ENCODE data around the gene ZCCHC4. TPM values are rescaled to one million over a fixed set of nuclear protein-coding genes. Genes with fewer than 3 reads are reported as not detected.

Gene ZCCHC4, protein sequence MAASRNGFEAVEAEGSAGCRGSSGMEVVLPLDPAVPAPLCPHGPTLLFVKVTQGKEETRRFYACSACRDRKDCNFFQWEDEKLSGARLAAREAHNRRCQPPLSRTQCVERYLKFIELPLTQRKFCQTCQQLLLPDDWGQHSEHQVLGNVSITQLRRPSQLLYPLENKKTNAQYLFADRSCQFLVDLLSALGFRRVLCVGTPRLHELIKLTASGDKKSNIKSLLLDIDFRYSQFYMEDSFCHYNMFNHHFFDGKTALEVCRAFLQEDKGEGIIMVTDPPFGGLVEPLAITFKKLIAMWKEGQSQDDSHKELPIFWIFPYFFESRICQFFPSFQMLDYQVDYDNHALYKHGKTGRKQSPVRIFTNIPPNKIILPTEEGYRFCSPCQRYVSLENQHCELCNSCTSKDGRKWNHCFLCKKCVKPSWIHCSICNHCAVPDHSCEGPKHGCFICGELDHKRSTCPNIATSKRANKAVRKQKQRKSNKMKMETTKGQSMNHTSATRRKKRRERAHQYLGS
- 16.9 and 20.0 TPM in 2 replicates for total RNA-seq (2014; rRNA removed; shearing (Covaris generic))

GRCh38 chr4:25312496-25313200 lies at the start of gene ZCCHC4:
Gene ZCCHC4, plus strand, starts transcription at chr4:25312774. Its CDS starts 36 bp downstream, at chr4:25312810.
- DNase-seq (ENCODE audit: low read depth): peak; percentile 87

DNA sequence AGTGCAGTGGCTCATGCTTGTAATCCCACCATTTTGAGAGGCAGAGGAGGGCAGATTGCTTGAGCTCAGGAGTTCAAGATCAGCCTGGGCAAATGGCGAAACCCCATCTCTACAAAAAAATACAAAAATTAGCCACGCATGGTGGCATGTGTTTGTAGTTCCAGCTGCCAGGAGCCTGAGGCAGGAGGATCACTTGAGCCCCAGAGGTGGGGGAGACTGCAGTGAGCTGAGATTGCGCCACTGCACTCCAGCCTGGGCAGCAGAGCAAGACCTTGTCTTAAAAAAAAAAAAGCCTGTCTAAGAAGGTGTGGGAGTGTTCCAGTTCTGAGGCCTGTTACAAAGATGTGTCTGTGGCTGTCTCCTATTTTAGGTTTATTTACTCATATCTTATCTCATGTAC lies 40.7 kb upstream of the ZCCHC4 start:
- no peak for DNase-seq (ENCODE audit: low read depth)

DNA sequence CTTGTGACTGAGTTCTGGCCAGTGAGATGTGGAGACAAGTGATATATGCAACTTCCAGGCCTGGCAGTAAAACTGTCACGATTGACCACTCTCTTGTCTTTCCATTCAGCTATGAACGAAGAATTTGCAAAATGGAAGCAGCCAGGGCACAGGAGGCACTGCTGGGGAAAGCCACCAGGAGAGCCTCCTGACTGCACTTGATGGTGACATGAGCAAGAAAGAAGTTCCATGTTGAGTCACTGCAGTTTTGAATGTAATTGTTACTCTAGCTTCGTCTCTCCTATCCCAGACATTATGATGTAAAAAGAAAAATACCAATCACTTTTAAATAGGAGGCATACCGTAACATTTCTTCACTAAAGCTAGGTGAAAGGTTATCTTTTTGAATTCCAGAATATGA lies 32.4 kb upstream of the ZCCHC4 start:
- DNase-seq (ENCODE audit: low read depth): no peak

DNA sequence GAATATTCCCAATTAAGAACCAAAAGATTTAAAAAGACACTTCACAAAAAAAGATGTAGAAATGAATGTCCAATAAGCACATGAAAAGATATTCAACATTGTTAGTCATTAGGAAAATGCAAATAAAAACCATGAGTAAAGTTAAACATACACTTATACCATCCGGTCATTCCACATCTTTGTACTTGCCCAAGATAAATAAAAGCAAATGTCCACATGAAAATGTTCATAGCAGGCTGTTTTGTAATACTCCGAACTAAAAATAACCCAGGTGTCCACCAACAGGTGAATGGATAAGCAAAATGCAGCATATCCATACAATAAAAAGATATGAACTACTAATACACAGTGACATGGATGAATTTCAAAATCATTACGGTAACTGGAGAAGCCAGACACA lies 28.6 kb upstream of the ZCCHC4 start:
- DNase-seq (ENCODE audit: low read depth): no peak

DNA sequence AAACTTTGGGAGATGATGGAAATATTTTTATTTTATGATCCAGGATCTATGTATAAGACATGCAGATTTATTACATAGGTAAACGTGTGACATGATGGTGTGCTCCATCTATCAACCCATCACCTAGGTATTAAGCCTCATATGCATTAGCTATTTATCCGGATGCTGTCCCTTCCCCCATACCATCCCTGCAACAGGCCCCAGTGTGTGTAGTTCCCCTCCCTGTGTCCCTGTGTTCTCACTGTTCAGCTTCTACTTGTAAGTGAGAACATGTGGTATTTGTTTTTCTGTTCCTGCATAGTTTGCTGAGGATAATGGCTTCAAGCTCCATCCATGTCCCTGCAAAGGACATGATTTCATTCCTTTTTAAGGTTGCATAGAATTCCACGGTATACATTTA lies 28.1 kb upstream of the ZCCHC4 start:
- no peak for DNase-seq (ENCODE audit: low read depth)

GRCh38 chr4:25290490-25291067 lies 22.0 kb upstream of the ZCCHC4 start:
- DNase-seq (ENCODE audit: low read depth): no peak

DNA sequence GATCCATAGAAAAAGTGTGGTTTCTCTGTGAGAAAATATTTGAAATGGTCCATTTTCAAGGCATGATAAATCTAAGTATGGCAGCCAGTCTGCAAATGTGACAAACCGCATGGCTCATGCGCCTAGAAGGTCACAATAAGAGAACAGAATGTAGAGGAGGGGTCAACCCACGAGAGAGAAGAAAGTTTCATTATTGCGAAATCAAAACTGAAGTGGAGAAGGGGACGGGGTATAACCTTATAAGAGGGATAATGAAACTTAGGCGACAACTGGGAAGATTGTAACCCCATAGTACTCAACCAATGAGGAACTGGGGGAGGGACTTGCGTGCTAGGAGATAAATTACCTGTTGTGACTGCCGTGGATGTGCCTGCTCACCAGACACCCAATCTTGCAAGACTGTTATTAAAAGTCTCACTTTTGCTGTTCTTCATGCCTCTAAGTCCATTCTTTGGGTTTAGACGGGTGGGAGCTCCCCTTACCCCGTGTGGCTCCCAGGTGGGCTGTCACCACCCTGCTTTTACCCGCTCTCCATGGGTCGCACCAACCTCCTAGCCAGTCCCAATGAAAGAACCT lies 21.3 kb upstream of the ZCCHC4 start:
- no peak for DNase-seq (ENCODE audit: low read depth)

GRCh38 chr4:25297528-25298242 lies 14.9 kb upstream of the ZCCHC4 start:
- DNase-seq (ENCODE audit: low read depth): no peak

DNA sequence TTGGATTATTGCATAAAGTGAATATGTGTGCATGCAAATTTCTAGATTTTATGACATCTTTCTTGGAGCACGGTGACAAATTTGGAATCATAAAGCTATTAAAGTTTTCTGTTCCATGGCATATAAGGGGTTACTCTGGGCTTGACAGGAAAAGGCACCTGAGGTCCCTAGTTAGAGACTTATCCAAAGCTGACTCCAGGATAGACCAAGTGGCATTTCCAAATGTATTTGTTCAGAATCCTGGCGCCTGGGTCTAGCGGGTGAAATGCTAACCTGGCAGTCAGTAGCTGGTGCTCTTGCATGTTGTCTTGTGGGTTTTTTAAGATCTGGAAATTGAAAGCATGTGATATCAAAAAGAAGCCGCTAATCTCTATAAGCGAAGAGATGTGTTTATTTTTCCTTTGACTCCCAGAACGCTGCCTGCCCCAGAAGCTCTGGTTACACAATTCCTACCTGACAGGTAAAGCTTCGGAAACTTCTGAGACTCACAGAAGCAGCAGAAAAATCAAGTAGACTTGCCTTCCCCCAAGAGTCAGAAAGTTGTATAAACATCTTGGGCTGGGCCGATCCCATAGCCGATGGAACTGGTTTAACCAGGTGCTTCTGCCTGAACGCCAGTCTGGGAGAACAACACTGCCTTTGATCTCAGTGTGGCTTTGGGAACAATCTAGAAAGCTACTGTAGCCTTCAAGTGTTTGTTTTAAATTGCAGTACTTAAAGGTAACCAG lies 12.9 kb upstream of the ZCCHC4 start:
- DNase-seq (ENCODE audit: low read depth): no peak

- no peak for DNase-seq (ENCODE audit: low read depth)
Observed at GRCh38 chr4:25301471-25301870, 11.1 kb upstream of the ZCCHC4 start.

GRCh38 chr4:25302626-25303025 lies 9.9 kb upstream of the ZCCHC4 start:
- DNase-seq (ENCODE audit: low read depth): no peak

- no peak for DNase-seq (ENCODE audit: low read depth)
Observed at GRCh38 chr4:25303578-25303977, 9.0 kb upstream of the ZCCHC4 start.

DNA sequence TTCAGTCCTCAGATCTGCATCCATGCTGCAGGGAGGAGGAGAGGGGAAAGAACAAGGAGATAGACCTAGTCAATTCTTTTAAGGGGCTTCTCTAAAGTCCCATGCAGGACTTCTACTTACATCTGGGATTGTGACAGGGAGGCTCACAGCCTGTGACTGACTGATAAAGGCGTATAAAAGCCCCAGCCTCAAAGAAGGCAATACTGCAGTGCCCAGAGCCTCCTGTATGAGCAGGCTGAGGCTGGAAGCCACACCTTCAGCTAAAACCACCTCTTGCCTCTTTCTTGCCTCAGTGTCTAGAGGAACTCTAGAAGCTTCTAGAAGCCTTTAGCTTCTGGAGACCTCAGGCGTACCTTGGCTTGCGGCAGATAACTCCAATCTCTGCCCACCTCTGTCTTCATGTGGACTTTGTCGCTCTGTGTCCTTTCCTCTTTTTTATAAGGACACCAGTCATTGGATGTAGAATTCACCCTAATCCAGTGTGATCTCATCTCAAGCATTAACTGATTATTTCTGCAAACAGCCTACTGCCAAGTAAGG lies 6.0 kb upstream of the ZCCHC4 start:
- DNase-seq (ENCODE audit: low read depth): no peak

DNA sequence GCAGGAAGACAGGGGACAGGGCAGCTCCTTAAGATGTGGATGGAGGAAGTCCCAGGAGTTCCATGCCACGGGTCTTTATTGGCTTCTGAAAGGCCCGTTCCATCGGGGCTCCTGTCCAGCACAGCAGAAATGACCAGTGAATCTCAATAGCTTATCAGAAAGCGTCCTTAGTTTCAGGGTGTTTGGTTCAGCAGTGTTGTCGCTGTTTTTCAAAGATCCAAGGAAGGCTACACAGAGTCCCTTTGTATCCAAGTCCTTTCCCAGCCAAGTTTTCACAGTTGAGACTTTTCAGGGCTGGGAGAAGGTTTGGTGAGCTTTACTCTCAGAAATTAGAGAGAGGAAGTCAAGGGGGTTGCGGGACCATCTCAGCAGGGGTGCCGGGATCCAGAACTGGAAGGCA lies 5.0 kb upstream of the ZCCHC4 start:
- no peak for DNase-seq (ENCODE audit: low read depth)

- DNase-seq (ENCODE audit: low read depth): no peak
Observed at GRCh38 chr4:25308306-25308705, 4.3 kb upstream of the ZCCHC4 start.

DNA sequence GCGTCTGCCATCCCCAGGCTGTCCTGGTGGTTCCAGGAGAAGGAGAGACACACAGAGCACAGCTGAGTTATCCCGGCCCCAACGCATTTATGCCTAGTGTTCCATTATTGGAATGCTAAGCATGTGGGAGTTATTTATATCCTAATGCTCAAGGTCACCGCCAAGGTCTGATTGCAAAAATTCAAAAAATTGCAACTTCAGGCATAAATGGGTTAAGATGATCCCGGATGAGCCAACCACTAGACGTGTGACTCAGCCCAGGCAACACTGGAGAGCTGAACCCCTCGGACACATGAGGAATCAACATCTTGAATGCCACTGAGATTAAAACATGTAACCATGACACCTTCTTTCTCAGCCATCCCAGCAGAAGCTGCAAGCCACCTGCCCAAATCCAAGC lies 3.8 kb upstream of the ZCCHC4 start:
- no peak for DNase-seq (ENCODE audit: low read depth)

DNA sequence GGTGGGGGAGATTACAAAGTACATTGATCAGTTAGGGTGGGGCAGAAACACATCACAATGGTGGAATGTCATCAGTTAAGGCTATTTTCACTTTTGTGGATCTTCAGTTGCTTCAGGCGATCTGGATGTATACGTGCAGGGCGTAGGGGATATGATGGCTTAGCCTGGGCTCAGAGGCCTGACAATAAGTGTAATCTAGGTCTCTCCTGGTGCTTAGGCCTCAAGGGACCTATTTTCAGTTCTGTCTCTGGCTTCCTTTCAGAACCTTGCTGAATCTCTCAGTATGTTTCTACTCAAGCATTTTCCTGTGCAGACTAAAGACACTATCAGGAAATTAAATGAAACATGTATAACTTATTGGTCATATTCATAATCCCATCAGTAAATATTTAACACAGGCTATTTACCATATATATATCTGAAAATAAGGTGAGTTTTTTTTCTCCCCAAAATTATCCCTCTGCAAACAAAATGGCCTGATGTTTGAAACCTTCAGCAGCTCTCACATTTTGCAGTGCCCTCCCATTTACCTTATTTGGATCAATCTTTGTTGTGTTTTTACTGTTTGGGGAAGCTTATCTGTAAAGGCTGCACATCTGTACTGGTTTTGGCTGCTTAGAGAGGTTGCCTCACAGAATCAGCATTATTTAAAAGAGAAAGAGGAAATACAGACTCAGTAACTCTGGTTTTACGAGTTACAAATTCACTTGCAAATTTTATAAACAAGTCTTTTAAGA lies 2.3 kb upstream of the ZCCHC4 start:
- no peak for DNase-seq (ENCODE audit: low read depth)

DNA sequence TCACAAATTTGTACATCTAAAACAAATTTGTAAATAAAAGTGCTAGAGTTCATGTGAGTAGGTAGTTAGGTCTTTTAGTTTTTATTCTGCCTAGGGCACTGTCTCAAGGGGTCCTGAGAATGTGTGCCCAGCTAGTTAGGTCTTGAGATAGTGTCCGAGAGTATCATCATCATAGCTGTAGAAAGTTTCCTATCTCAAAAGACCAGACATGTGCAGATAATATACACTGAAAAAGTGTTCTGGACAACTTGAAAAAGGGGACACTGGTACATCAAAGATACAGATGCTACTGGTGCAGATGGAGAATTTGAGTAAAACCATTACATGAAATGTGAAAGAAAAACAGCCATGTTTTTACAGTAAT lies 1.8 kb upstream of the ZCCHC4 start:
- DNase-seq (ENCODE audit: low read depth): no peak

- DNase-seq (ENCODE audit: low read depth): no peak
Observed at GRCh38 chr4:25313201-25313895, 774 bp downstream of the ZCCHC4 start.
